GM21515 (cell line): ENCODE data around the gene TNFSF11.

Experiments used
- ATAC-seq: cut with Tn5 transposase; IDR thresholded peaks from one replicate; pipeline ENCODE4 v1.9.1; 2021; ENCODE audit not compliant: unreplicated experiment

The TNFSF11 gene

GRCh38 chr13:42651936-42652641, 78.1 kb downstream of the TNFSF11 start:
- no peak for ATAC-seq

- no peak for ATAC-seq
These were observed 78.9 kb downstream of the TNFSF11 start for GRCh38 chr13:42652642-42653415.

GRCh38 chr13:42653679-42654078, 79.7 kb downstream of the TNFSF11 start:
- no peak for ATAC-seq

GRCh38 chr13:42654212-42654611, 80.3 kb downstream of the TNFSF11 start:
- ATAC-seq: no peak

- no peak for ATAC-seq
These were observed 80.8 kb downstream of the TNFSF11 start for GRCh38 chr13:42654722-42655121.

GRCh38 chr13:42656161-42656560, 82.2 kb downstream of the TNFSF11 start:
- no peak for ATAC-seq

- ATAC-seq: no peak
These were observed 83.0 kb downstream of the TNFSF11 start for GRCh38 chr13:42656958-42657357.
